Activated CD4-positive, CD25-positive, alpha-beta regulatory T cell treated with anti-CD3 and anti-CD28 coated beads, Interleukin-2, amount 50 U/mL, for 72 hours (primary cell): Measurements from ENCODE around the gene SULT1C4.

Experiments used
- DNase-seq: peaks from one replicate; pipeline ENCODE4 v3.0.0; 2021

Gene SULT1C4

GRCh38 chr2:108376774-108377173 lies 980 bp upstream of the SULT1C4 start:
- DNase-seq: no peak

GRCh38 chr2:108377401-108377800 lies 353 bp upstream of the SULT1C4 start:
- no peak for DNase-seq

GRCh38 chr2:108378851-108379250 lies 1.1 kb downstream of the SULT1C4 start:
- DNase-seq: no peak

- no peak for DNase-seq
Measured at GRCh38 chr2:108382196-108382595, 4.4 kb downstream of the SULT1C4 start.

- DNase-seq: no peak
Measured at GRCh38 chr2:108383146-108383830, 5.5 kb downstream of the SULT1C4 start.

- DNase-seq: no peak
Measured at GRCh38 chr2:108384662-108385393, 7.1 kb downstream of the SULT1C4 start.

- no peak for DNase-seq
Measured at GRCh38 chr2:108385411-108386071, 7.8 kb downstream of the SULT1C4 start.

- DNase-seq: no peak
Measured at GRCh38 chr2:108388045-108388444, 10.3 kb downstream of the SULT1C4 start.

- DNase-seq: no peak
Measured at GRCh38 chr2:108390340-108390739, 12.6 kb downstream of the SULT1C4 start.

- no peak for DNase-seq
Measured at GRCh38 chr2:108392029-108392428, 14.3 kb downstream of the SULT1C4 start.

- DNase-seq: no peak
Measured at GRCh38 chr2:108393197-108393596, 15.4 kb downstream of the SULT1C4 start.

- DNase-seq: no peak
Measured at GRCh38 chr2:108395155-108395554, 17.4 kb downstream of the SULT1C4 start.

GRCh38 chr2:108396845-108397244 lies 19.1 kb downstream of the SULT1C4 start:
- DNase-seq: no peak

- DNase-seq: no peak
Measured at GRCh38 chr2:108399479-108399878, 21.7 kb downstream of the SULT1C4 start.

- DNase-seq: no peak
Measured at GRCh38 chr2:108401800-108402199, 24.0 kb downstream of the SULT1C4 start.

GRCh38 chr2:108403494-108403893 lies 25.7 kb downstream of the SULT1C4 start:
- no peak for DNase-seq

- DNase-seq: no peak
Measured at GRCh38 chr2:108404784-108405397, 27.1 kb downstream of the SULT1C4 start.

GRCh38 chr2:108407864-108408729 lies 30.3 kb downstream of the SULT1C4 start:
- no peak for DNase-seq

- no peak for DNase-seq
Measured at GRCh38 chr2:108409768-108410167, 32.0 kb downstream of the SULT1C4 start.

- no peak for DNase-seq
Measured at GRCh38 chr2:108412995-108413710, 35.4 kb downstream of the SULT1C4 start.

GRCh38 chr2:108413711-108414095 lies 35.9 kb downstream of the SULT1C4 start:
- DNase-seq: no peak
